Fibroblast of lung (primary cell): ENCODE results near the gene GAS7. TPM values are rescaled to one million over a fixed set of nuclear protein-coding genes. Genes with fewer than 3 reads are reported as not detected.

Experiments
- DNase-seq, 2 donors: peaks; one replicate each; pipeline versions ENCODE4 v3.0.0 to v3.0.0-alpha.2; 2010; ENCODE audit warnings: low read depth in 2 of 2
- H2AFZ ChIP-seq: 2 replicates; pipeline ENCODE4 v1.5.1; 2012; ENCODE audit warnings: low read length, control low read depth, inconsistent platforms
- H3K27ac ChIP-seq: 2 replicates; pipeline ENCODE4 v1.5.1; 2011; ENCODE audit warnings: low read length, control low read depth; ENCODE audit not compliant: insufficient read depth
- H3K27me3 ChIP-seq: 2 replicates; pipeline ENCODE4 v1.5.1; 2011; ENCODE audit warnings: mild to moderate bottlenecking, low read length; ENCODE audit not compliant: control insufficient read depth, insufficient read depth
- H3K36me3 ChIP-seq: 2 replicates; pipeline ENCODE4 v1.5.1; 2011; ENCODE audit warnings: low read length; ENCODE audit not compliant: control insufficient read depth, insufficient read depth
- H3K4me1 ChIP-seq: 2 replicates; pipeline ENCODE4 v1.5.1; 2011; ENCODE audit warnings: low read length; ENCODE audit not compliant: control insufficient read depth, insufficient read depth; ENCODE audit errors: extremely low read depth
- H3K4me2 ChIP-seq: 2 replicates; pipeline ENCODE4 v1.5.1; 2011; ENCODE audit warnings: low read length, control low read depth; ENCODE audit not compliant: insufficient read depth; ENCODE audit errors: extremely low read depth
- H3K4me3 ChIP-seq, 4 experiments: fragments of 200-600 bp in 1 of 4; sonication (generic) in 1 of 4; replicated peaks in 1 of 4; 2 replicates each; pipeline ENCODE4 v1.5.1; 2011 to 2016; ENCODE audit warnings: low read length in 4 of 4, low read depth in 3 of 4, mild to moderate bottlenecking in 3 of 4, control low read depth in 2 of 4, inconsistent platforms in 1 of 4, mixed read lengths in 1 of 4; ENCODE audit not compliant: insufficient read depth in 1 of 4; ENCODE audit errors: control extremely low read depth in 1 of 4
- H3K79me2 ChIP-seq: 2 replicates; pipeline ENCODE4 v1.5.1; 2012; ENCODE audit warnings: mild to moderate bottlenecking, low read length, inconsistent platforms; ENCODE audit not compliant: control insufficient read depth, insufficient read depth
- H3K9ac ChIP-seq: 2 replicates; pipeline ENCODE4 v1.5.1; 2011; ENCODE audit warnings: mild to moderate bottlenecking, low read length, control low read depth; ENCODE audit not compliant: insufficient read depth
- H3K9me3 ChIP-seq: 2 replicates; pipeline ENCODE4 v1.5.1; 2012; ENCODE audit warnings: low read depth, low read length; ENCODE audit not compliant: control insufficient read depth, insufficient read depth
- H4K20me1 ChIP-seq: 2 replicates; pipeline ENCODE4 v1.5.1; 2011; ENCODE audit warnings: low read length; ENCODE audit not compliant: control insufficient read depth, insufficient read depth; ENCODE audit errors: extremely low read depth
- EZH2 ChIP-seq: IDR thresholded peaks from 2 replicates; pipeline ENCODE4 v1.5.1; 2012; ENCODE audit warnings: low read length, control low read depth, mild to moderate bottlenecking; ENCODE audit errors: missing control alignments
- polyA plus RNA-seq, 2 donors: library from polyadenylated mRNA; depleted of rRNA in 1 of 2; stranded (reverse) in 1 of 2; unstranded in 1 of 2; fragments of >200 nt; gene quantifications; 2 replicates each; pipeline ENCODE4 v1.2.1, GENCODE V29; 2011 to 2012; ENCODE audit warnings: missing spikeins in 1 of 2
- total RNA-seq: library from RNA; depleted of rRNA; stranded (reverse); fragments of >200 nt; gene quantifications from 2 replicates; pipeline ENCODE4 v1.2.1, GENCODE V29; 2014
- TF ChIP-seq, protein P1 (sequence below), 2 donors: IDR thresholded peaks in 1 of 2; conservative IDR thresholded peaks in 1 of 2; 1 replicate in 1 of 2; 2 replicates in 1 of 2; pipeline ENCODE4 v1.5.1; 2011 to 2012; ENCODE audit warnings: low read length in 2 of 2, control low read depth in 1 of 2, inconsistent platforms in 1 of 2, low read depth in 1 of 2, mild to moderate bottlenecking in 1 of 2

GAS7 gene
- total and polyA plus RNA-seq, 2 donors (not counting 1 experiment from before 2014, with no cell fraction given): 0.58 to 2.6 TPM

- Histone ChIP-seq H3K27me3 (peaks cover 8% of the 10 kb centered on the region), H3K79me2 (no peaks in the 10 kb centered on the region), H3K4me3 (no peak overlapping the region), H3K9me3 (no peaks in the 10 kb centered on the region), H3K4me2 (no peak overlapping the region), H3K4me1 (no peaks in the 10 kb centered on the region), H2AFZ (no peak overlapping the region), H3K27ac (no peak overlapping the region), H3K36me3 (no peaks in the 10 kb centered on the region), H3K9ac (no peak overlapping the region), H4K20me1 (no peaks in the 10 kb centered on the region)
- no peak for TF ChIP-seq EZH2
- TF ChIP-seq, protein P1, sequence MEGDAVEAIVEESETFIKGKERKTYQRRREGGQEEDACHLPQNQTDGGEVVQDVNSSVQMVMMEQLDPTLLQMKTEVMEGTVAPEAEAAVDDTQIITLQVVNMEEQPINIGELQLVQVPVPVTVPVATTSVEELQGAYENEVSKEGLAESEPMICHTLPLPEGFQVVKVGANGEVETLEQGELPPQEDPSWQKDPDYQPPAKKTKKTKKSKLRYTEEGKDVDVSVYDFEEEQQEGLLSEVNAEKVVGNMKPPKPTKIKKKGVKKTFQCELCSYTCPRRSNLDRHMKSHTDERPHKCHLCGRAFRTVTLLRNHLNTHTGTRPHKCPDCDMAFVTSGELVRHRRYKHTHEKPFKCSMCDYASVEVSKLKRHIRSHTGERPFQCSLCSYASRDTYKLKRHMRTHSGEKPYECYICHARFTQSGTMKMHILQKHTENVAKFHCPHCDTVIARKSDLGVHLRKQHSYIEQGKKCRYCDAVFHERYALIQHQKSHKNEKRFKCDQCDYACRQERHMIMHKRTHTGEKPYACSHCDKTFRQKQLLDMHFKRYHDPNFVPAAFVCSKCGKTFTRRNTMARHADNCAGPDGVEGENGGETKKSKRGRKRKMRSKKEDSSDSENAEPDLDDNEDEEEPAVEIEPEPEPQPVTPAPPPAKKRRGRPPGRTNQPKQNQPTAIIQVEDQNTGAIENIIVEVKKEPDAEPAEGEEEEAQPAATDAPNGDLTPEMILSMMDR (conservative IDR thresholded peaks at IDR 0.05 in 1 of 2, IDR thresholded peaks at IDR 0.05 in 1 of 2; ENCODE audit: low read depth in 1 of 2, low read length in 2 of 2): no peak
- DNase-seq: no peak
Observed at GRCh38 chr17:10200016-10200415, 1.6 kb upstream of the GAS7 start.

DNA sequence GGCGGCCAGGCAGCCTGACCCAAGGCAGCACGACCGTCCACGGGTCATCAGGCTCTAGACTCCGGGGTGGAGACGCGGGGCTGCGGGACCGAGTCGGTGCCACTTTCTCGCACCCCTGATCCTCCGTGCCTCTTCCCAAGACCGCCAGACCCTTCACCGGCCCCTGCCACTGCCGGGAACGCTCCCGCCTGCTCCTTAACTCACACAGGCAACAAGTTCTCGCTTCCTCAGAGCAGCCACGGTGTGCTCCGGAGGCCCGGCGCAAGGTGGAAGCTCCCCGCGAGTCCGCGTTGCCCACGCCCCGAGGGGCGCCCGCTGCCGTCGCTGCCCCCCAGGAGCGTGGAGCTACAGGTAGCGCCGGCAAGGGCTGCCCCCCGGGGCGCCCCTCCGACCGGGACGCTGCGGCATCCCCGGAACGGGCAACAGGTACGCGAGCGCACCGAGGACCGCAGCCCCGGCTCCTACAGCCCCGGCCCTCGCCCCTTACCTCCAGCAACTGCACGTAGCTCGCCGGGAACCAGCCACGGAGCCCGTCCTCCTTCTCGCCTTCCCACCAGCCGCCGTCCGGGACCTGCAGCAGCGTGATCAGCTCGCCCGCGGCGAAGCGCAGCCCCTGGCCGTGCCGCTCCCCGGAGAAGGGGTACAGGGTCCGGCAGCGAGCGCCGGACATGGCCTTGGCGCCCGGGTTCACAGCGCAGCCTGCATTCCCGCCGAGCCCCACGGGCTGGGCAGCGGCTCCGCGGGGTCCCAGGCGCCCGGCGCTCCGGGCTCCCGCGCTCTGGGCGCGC is 491 bp downstream of the GAS7 start:
- no peaks in the 10 kb centered on the region for H3K4me1 ChIP-seq
- TF ChIP-seq, protein P1 (conservative IDR thresholded peaks at IDR 0.05 in 1 of 2, IDR thresholded peaks at IDR 0.05 in 1 of 2; ENCODE audit: low read depth in 1 of 2, low read length in 2 of 2): no peak
- peak; percentile 63 for TF ChIP-seq EZH2
- peaks cover 8% of the 10 kb centered on the region for H3K27me3 ChIP-seq
- peak overlapping the region; percentile 66 for H3K4me2 ChIP-seq
- H2AFZ ChIP-seq: no peak overlapping the region
- DNase-seq: no peak
- no peak overlapping the region for H3K9ac ChIP-seq
- H3K4me3 ChIP-seq: peak overlapping the region; percentile 24 to 51 (median 38)
- H3K79me2 ChIP-seq: no peaks in the 10 kb centered on the region
- H3K9me3 ChIP-seq: no peaks in the 10 kb centered on the region
- no peak overlapping the region for H3K27ac ChIP-seq
- no peaks in the 10 kb centered on the region for H4K20me1 ChIP-seq
- H3K36me3 ChIP-seq: no peaks in the 10 kb centered on the region

- Histone ChIP-seq H3K4me1 (no peaks in the 10 kb centered on the region), H3K4me2 (peak overlapping the region; percentile 66), H3K9ac (no peak overlapping the region), H3K4me3 (peak overlapping the region; percentile 24 to 51 (median 38)), H3K36me3 (no peaks in the 10 kb centered on the region), H4K20me1 (no peaks in the 10 kb centered on the region), H3K27ac (no peak overlapping the region), H3K27me3 (peaks cover 8% of the 10 kb centered on the region), H2AFZ (no peak overlapping the region), H3K79me2 (no peaks in the 10 kb centered on the region), H3K9me3 (no peaks in the 10 kb centered on the region)
- TF ChIP-seq EZH2: no peak
- TF ChIP-seq, protein P1 (conservative IDR thresholded peaks at IDR 0.05 in 1 of 2, IDR thresholded peaks at IDR 0.05 in 1 of 2; ENCODE audit: low read depth in 1 of 2, low read length in 2 of 2): no peak
- DNase-seq: no peak
Observed at GRCh38 chr17:10197362-10197720, 1.1 kb downstream of the GAS7 start.
